GM18508 (cell line): Measurements from ENCODE around the gene GJB4.

Source experiments
- ATAC-seq: cut with Tn5 transposase; IDR thresholded peaks from one replicate; pipeline ENCODE4 v1.9.1; 2021; ENCODE audit warnings: moderate number of reproducible peaks; ENCODE audit not compliant: insufficient read depth, unreplicated experiment

GJB4 gene

GRCh38 chr1:34776911-34777310 is 17.4 kb downstream of the GJB4 start:
- no peak for ATAC-seq

- no peak for ATAC-seq
Observed at GRCh38 chr1:34777519-34778321, 18.2 kb downstream of the GJB4 start.

GRCh38 chr1:34778381-34778780 is 18.8 kb downstream of the GJB4 start:
- no peak for ATAC-seq

- no peak for ATAC-seq
Observed at GRCh38 chr1:34779005-34779404, 19.5 kb downstream of the GJB4 start.

GRCh38 chr1:34779526-34779925 is 20.0 kb downstream of the GJB4 start:
- ATAC-seq = no peak

- no peak for ATAC-seq
Observed at GRCh38 chr1:34779962-34780361, 20.4 kb downstream of the GJB4 start.

- no peak for ATAC-seq
Observed at GRCh38 chr1:34780528-34780927, 21.0 kb downstream of the GJB4 start.

- ATAC-seq = no peak
Observed at GRCh38 chr1:34781071-34781843, 21.7 kb downstream of the GJB4 start, which contains the start of gene GJB3. GJB3 (plus strand) TSS chr1:34781214; CDS start chr1:34784763, 3,549 bp downstream.

GRCh38 chr1:34781844-34782391 is 22.4 kb downstream of the GJB4 start:
- ATAC-seq = no peak

- no peak for ATAC-seq
Observed at GRCh38 chr1:34784751-34785221, 25.2 kb downstream of the GJB4 start.

GRCh38 chr1:34785231-34785874 is 25.8 kb downstream of the GJB4 start:
- ATAC-seq = no peak

GRCh38 chr1:34785875-34786470 is 26.4 kb downstream of the GJB4 start:
- no peak for ATAC-seq

GRCh38 chr1:34786521-34787325 is 27.2 kb downstream of the GJB4 start:
- no peak for ATAC-seq

- no peak for ATAC-seq
Observed at GRCh38 chr1:34787461-34788420, 28.2 kb downstream of the GJB4 start.

GRCh38 chr1:34790985-34791384 is 31.4 kb downstream of the GJB4 start:
- no peak for ATAC-seq

- ATAC-seq = no peak
Observed at GRCh38 chr1:34792424-34792823, 32.9 kb downstream of the GJB4 start.

GRCh38 chr1:34792868-34793727 is 33.6 kb downstream of the GJB4 start, which contains the start of gene GJA4:
GJA4 (plus strand) TSS chr1:34792999; CDS start chr1:34794214, 1,215 bp downstream.
- no peak for ATAC-seq
